NCI-H2196 treated with DMSO at 0.1 percent for 48 hours (cell line): ENCODE measurements around the gene DDR2.
"Not testable (repeated sequence)": the region's sequence is repeated elsewhere in the genome, so short reads cannot be mapped to it uniquely, and the experiment has no call there.

Experiments
- DNase-seq: peaks from one replicate; lab custom pipeline; 2025; ENCODE audit not compliant: unreplicated experiment; lab: John Stamatoyannopoulos, UW

Gene DDR2

DNA sequence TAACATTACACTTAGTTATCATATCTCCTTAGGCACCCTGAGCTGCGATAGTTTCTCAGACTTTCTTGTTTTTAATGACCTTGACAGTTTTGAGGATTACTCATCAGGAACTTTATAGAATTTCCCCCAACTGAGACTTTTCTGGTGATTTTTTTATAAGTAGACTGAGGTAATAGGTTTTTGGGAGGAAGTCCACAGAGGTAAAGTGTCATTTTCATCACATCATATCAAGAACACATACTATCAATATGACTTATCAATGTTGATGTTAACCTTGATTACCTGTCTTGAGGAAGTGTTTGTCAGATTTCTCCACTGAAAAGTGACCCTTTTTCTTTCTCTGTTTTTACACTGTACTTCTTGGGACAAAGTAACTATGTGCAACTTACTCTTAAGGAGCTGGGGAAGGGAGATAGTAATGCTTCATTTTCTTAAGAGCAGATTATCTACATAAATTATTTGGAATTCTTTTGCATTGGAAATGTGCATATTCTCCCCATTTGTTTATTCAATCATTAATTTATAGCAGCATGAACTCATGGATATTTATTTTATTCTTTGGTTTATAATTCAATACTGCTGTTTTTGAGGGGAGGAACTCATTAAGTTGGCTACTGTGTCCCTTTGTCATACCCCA, 85.4 kb downstream of the DDR2 start:
- DNase-seq, result no peak

DNA sequence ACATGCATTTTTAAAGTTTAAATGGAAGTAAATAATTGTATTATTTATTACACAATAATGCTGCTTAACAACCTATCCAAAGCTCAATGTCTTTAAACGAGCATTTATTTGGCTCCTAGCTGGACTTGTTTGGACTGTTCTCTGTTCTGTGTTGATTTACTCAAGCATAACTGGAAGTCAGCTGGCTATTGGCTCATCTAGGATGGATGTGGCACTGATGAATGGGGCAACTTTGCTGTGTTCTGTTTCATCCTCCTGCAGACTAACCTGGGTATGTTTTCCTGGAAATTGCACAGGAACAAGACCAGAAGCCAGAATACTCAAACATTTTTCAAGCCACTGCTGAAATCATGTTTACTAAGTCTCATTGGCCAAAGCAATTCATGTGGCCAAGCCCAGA, 87.4 kb downstream of the DDR2 start:
- DNase-seq, result no peak

DNA sequence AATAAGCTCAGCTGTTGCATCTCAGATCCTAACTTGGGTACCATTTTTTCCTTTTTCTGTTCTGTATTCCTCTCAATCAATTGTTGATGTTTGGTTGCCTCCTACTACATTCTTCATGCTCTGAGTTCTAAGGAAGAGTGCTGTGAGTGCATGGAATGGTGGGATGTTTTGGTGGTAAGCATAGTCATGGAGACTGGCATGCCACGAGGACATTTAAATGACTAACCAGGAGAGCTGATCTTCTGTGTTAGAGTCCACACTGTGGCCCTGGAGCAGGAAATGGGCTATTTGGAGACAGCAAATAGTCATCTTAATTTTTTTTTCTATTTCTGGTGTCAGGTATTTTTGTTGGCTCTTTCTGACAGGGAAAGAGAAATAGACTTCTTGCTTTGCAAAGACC, 88.7 kb downstream of the DDR2 start:
- no peak for DNase-seq

DNA sequence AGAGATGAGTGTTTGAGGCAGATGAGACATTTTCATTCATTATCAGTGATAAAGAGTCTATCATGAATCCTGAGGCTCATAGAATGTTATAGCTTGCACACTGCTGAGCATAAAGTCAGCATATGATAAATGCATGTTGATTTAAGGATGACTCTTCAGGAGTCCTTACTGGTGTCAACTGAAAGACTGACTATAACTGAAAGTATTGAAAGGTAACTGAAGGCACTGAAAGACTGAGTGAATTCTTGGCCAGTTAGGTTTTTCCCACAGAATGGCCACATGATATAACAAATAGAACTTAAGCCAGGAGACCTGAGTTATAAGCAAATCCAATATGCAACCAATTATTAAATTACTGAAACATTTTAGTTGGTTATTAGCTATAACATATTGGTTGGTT, 89.2 kb downstream of the DDR2 start:
- DNase-seq, result no peak

DNA sequence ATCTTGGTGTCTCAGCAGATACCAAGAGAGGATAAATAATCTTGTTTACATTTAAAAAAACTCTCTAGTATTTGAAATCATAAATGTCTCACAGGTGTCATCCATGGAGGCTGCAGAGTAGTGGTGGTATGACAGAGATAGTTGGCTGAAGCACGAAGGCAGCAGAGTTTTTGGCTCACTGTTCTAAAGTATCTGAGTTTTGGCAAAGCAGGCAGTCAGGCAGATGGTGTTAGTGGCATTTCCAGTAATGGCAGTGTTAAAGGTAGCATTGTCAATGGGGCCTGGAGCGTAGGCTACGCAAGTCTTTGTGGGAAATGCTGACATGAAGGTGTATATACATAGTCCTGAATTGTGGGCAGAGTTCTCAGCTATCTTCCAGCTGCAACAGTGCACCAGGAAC, 89.8 kb downstream of the DDR2 start:
- no peak for DNase-seq

DNA sequence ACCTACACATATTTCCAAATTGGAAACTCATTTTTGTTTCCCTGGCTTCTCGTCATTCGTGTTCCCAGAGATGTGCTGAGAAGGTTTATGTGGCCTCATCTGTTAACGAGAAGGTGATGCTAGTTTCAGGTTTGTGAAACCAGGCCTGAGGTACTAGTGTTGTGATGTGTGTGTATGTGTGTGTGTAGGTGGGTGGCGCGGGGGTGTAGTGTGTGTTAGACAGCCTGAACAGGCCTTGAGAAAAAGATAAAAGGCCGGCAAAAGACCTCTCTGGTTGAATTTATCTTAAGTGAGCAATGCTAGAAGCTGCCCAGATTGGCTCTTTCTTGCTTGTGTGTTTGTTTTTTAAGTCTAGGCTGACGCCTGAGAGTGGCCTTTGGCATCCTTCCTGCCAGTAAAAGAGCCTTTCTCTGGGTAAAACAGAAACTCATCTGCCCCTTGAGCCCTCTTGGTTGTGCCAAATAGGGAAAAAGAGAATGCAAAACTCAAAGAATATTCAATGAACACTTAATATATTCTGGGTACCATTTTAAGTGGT, 92.4 kb downstream of the DDR2 start:
- DNase-seq, result no peak

DNA sequence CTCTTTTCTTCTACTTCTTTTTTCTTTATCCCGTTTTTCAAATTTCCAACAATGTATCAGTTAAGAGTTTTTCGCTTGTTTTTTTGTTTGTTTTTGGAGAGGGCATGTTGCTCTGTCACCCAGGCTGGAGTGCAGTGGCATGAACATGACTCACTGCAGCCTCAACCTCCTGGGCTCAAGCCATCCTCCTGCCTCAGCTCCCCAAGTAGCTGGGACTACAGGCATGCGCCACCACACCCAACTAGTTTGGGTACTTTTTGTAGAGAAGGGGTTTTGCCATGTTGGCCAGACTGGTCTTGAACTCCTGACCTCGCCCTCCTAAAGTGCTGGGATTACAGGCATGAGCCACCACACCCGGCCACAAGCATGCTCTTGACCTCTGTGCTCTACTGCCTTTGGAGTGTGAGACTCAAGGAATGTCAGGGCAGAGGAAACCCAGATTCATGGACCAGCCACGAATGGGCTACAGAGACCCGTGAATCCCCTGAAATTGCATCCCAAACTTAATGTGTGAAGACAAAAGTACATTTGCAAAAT, 93.1 kb downstream of the DDR2 start:
- DNase-seq, result no peak

DNA sequence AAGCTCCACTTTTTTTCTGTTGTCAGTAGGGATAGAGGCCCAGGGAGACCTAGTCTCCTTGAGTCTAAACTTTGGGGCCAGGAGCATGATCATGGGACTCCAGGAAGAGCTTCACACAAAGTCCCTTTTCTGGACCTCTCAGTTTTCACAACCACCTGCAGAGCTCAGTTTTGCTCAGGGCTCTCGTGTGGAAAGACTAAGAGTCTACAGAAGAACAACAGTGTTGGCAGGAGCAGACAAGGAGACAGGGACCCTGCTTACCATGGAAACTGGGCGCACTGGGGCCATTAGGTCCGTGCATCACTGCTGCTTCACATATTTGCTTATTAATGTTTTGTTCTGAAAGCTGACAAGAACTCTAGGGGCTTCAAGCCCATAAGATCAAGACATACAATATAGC, 94.3 kb downstream of the DDR2 start:
- no peak for DNase-seq

DNA sequence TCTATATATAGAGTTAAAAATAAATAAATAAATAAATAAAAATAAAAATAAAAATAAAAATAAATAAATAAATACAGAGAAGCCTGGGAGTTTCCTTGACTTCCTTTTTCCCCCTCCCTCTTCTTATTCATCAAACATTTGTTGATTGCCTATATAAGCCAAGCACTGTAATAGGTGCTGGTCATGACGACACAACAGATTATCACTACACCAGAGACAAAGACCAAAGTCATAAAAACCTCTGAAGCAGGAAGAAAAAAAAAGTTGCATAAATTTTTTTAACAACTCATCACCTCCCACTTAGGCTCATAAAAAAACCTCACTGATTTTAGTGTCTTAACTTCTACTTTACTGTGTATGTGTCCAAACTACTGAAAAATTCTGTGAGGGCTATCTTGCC, 95.2 kb downstream of the DDR2 start:
- DNase-seq, result not testable (repeated sequence)

DNA sequence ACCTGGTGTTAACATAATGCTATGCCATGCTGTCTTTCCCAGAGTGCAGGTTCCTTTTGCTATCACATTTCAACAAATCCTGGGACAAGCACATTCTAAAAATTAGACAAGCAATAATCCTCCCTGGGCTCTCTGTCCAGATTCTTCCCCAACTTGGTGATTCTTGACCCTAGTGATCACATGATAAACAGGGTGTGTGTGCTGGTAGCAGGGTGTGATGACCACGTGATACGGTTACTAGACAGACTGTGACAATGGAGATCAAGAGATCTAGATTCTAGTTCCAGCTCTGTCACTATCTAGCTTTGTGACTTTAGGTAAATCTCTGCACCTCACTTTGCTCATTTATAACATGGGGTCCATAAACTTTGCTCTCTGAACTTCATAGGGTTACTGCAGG, 96.3 kb downstream of the DDR2 start:
- DNase-seq, result no peak

DNA sequence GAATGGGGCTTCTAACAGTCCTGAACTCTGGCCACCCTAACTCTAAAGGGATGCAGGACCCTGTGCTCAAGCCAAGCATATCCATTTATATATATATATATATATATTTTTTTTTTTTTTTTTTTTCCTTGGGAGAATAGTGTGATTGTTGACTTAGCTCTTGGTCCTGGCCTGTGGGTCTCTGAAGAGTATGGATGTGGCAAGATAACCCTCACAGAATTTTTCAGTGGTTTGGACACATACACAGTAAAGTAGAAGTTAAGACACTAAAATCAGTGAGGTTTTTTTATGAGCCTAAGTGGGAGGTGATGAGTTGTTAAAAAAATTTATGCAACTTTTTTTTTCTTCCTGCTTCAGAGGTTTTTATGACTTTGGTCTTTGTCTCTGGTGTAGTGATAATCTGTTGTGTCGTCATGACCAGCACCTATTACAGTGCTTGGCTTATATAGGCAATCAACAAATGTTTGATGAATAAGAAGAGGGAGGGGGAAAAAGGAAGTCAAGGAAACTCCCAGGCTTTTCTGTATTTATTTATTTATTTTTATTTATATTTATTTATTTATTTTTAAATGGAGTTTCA, 97.0 kb downstream of the DDR2 start:
- not testable (repeated sequence) for DNase-seq

DNA sequence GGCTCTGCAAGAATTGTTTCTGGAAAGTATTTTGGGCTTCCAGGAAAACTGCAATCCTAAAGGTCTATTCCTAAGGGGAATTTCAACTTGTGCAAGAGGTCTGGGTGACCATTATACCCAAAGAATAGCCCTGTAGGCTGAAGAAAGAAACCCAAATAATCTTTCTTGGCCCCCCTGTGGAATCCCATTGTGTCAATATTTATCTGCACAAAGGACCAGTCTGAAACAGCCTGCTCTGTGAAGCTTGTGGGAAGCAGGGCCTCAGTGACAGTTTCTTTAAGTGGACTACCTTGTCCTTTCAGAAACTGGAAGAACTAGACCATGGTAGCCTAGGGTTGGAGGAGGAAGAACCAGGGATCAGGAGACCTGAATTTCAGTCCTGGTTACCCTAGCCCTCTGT, 99.8 kb downstream of the DDR2 start:
- DNase-seq, result no peak

DNA sequence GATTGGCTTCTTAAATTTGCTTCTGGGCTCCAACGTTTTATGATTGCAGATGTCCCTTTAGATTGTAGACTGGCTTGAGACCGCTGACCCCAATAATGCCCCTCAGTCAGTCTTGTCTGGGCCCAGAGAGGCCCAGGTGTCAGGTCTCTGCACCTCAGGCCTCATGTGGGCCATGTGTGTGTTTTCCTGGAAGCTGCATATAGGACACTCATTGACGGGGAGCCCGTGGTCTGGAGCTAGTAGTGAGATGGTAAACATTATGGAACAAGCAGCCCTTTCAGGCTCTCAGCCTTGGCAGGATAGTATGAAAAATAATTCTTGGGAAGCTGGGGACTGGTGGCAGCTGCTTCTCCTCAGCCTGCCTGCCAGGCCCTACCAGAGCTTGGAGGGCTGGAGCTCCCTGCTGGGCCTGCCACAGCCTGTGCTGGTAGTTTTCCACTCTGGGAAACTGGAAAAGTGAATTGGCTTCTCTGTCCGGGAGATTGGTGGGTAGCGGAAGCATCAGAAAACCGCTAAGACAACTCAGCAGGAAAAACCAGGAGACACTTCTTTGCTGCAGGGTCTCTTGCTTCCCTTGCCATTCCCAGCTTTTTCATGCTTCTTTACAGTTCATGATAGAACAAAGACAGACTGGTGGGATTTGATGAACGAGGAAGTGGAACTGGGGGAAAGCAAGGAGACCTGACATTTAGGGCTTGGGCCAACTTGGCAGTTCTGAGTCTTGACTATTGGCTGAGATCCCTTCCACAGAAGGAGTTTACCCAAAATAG, 100.5 kb downstream of the DDR2 start:
- DNase-seq, result no peak

DNA sequence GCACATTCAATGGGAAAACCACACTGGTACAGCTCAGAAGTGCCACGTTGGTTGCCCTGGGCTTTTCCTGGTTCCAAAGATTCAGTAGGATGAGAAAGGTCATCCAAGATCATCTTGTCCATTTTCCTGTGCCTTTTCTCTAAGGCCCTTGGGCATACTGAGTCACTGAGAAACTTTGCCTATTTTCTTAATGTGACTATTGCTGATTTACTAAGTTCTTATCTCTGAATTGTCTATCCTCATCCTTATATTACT, 101.0 kb downstream of the DDR2 start:
- DNase-seq, result no peak

DNA sequence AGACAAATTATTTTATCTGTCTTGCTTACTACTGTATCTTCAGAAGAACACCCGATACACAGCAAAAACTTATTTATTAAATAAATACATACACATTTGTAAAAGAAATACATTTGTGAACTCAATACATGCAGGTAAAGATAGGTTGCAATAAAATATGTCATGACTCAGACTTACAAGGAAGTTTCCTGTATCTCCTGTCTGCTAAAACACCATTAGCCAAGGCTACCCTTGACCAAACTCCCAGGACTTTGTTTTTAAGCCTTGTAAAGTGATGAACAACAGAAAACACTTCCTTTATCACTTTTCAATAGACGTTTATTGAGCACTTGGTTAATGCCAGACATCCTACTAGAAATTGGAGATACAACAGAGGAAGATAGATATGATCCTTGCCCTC, 101.8 kb downstream of the DDR2 start:
- DNase-seq, result no peak

DNA sequence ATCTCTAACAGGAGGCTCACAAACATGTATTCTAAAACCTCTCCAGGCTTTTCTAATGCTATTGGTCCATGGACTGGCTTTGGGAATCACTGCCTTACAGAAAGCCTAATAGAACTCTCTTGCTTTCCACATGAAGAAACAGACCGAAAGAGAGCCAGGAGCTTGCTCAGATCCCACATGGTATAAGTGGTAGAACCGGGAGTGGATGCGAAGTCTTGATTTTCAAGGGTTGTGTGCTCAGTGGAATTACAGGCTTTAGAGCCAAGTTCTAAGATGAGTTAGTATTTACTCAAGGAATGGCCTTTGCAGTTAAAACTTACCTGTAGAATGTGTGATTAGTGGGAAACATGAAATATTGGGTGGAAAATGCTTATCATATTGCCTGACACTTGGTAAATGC, 103.9 kb downstream of the DDR2 start:
- no peak for DNase-seq

DNA sequence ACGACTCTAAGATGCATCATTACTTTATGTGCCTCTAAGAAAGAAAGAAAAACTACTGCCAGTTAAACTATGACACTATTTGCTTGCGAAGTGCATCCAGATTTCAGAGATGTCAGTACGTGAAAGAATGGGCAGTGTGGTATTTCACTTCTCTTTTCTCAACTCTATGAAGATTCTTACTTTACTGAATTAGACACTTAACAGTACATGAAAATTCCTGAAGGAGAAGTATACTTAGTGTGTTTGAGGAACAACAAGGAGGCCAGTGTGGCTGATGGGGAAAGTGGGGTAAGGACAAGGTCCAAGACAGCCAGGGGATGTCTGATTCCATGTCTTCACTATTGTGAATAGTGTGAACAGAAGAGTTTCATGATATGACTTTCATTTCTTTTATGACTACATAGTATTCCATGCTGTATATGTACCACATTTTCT, 104.4 kb downstream of the DDR2 start:
- DNase-seq, result no peak

DNA sequence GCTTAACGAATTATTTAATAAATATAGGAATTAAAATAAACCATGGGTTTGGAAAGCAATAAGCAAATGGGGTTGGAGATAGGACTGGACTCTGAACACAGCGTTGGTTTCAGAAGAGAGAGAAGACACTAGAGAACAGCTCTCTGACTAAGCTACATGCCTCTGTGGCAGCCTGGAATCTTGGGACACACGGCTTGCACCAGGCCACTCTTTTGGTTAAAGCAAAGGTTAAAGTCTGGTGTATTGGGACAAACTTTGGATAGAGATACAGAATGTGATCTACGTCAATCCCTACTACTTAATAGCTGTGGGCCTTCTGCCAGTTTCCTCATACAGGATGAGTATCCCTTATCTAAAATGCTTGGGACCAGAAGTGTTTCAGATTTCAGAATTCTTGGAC, 108.5 kb downstream of the DDR2 start:
- no peak for DNase-seq

DNA sequence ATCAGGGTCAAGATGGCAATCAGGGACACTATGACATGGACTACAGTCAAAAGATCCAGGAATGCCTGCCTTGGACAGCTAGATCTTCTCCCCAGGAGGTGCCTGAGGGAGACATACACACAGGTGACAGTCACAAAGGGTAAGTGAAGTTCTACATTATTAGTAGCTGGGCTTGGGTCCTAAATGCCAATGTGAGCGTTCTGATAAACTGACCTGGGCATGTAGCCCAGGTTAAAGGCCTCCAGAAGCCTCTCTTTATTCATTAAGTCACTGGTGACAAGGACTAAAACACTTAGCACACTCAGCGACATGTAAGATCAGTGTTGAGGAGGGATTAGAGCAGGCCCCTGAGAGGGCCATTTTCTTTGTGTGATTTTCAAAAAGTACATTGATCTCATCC, 109.3 kb downstream of the DDR2 start:
- DNase-seq, result no peak

DNA sequence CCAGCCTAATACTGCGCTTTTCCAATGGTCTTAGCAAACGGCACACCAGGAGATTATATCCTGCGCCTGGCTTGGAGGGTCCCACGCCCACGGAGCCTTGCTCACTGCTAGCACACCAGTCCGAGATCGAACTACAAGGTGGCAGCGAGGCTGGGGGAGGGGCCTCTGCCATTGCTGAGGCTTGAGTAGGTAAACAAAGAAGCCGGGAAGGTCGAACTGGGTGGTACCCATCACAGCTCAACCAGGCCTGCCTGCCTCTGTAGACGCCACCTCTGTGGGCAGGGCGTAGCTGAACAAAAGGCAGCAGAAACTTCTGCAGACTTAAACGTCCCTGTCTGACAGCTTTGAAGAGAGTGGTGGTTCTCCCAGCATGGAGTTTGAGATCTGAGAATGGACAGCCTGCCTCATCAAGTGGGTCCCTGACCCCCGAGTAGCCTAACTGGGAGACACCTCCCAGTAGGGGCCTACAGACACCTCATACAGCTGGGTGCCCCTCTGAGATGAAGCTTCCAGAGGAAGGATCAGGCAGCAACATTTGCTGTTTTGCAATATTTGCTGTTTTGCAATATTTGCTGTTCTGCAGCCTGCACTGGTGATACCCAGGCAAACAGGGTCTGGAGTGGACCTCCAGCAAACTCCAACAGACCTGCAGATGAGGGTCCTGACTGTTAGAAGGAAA, 114.1 kb downstream of the DDR2 start:
- not testable (repeated sequence) for DNase-seq

DNA sequence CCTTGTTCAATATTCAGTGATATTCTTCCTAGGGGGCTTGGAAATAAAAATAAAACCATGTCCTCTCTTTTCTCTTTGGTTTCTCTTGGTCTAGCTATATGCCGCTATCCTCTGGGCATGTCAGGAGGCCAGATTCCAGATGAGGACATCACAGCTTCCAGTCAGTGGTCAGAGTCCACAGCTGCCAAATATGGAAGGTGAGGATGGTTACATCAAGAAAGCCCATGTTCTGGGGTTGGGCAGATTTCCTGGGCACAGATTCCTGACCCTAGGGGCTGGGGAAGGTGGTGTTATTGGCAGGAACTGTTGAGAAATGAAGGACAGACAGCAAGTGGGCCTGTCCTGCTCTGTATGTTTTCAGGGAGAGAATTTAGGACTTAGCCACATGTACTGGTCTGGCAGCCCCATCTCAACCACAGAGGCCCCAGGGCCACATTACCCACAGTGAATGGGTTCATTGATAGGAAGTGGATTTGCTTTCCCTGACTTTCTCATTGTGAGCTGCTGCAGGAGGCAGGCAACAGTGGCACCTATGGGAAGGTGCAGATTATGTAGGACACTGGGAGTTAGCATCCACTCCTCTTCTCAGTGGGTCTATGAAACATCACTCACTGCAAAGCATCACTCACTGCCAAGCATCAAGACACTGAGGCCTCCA, 120.9 kb downstream of the DDR2 start:
- DNase-seq, result no peak
